GM23338 (cell line): ENCODE results near the gene TRPM3. TPM values are rescaled to one million over a fixed set of nuclear protein-coding genes. Genes with fewer than 3 reads are reported as not detected.

ENCODE experiments used
- ATAC-seq: fragments of 200-7000 bp; cut with Tn5 transposase; 3 replicates; pipeline ENCODE4 v1.9.1; 2020
- DNase-seq: peaks from one replicate; pipeline ENCODE4 v3.0.0-alpha.2; 2015; ENCODE audit warnings: low spot score
- H2AFZ ChIP-seq: fragments of 200-600 bp; sonication (generic); 2 replicates; pipeline ENCODE4 v1.8.0; 2016; ENCODE audit warnings: antibody characterized with exemption, mild to moderate bottlenecking, moderate library complexity
- H3F3A ChIP-seq: fragments of 200-600 bp; sonication (generic); replicated peaks from 2 replicates; pipeline ENCODE4 v1.8.0; 2017; ENCODE audit warnings: antibody characterized with exemption, mixed run types, low read depth
- H3K27ac ChIP-seq: fragments of 200-600 bp; sonication (generic); 2 replicates; pipeline ENCODE4 v1.6.1; 2016; ENCODE audit warnings: low read depth
- H3K27me3 ChIP-seq: fragments of 200-600 bp; sonication (generic); 2 replicates; pipeline ENCODE4 v1.8.0; 2016; ENCODE audit warnings: mild to moderate bottlenecking, mixed run types, moderate library complexity; ENCODE audit not compliant: insufficient read depth
- H3K36me3 ChIP-seq: fragments of 200-600 bp; sonication (generic); 2 replicates; pipeline ENCODE4 v1.8.0; 2016; ENCODE audit warnings: mild to moderate bottlenecking; ENCODE audit not compliant: insufficient read depth
- H3K4me1 ChIP-seq: fragments of 200-600 bp; sonication (generic); 2 replicates; pipeline ENCODE4 v1.8.0; 2016; ENCODE audit warnings: mild to moderate bottlenecking, moderate library complexity; ENCODE audit not compliant: insufficient read depth
- H3K4me2 ChIP-seq: fragments of 200-600 bp; sonication (generic); 2 replicates; pipeline ENCODE4 v1.7.1; 2017; ENCODE audit warnings: mixed run types
- H3K4me3 ChIP-seq: fragments of 200-600 bp; sonication (generic); 2 replicates; pipeline ENCODE4 v1.6.1; 2016; ENCODE audit warnings: mixed run types
- H3K79me2 ChIP-seq: fragments of 200-600 bp; sonication (generic); replicated peaks from 2 replicates; pipeline ENCODE4 v1.8.0; 2017; ENCODE audit warnings: mild to moderate bottlenecking; ENCODE audit not compliant: insufficient read depth
- H3K9me2 ChIP-seq: fragments of 200-600 bp; sonication (generic); 2 replicates; pipeline ENCODE4 v1.8.0; 2017; ENCODE audit not compliant: insufficient read depth
- H4K20me1 ChIP-seq: fragments of 200-600 bp; sonication (generic); replicated peaks from 2 replicates; pipeline ENCODE4 v1.8.0; 2017; ENCODE audit warnings: mild to moderate bottlenecking; ENCODE audit not compliant: insufficient read depth
- H3K27ac Mint-ChIP-seq: 2 replicates; pipeline ENCODE4 v1.8.0; 2020; ENCODE audit warnings: inconsistent platforms, mild to moderate bottlenecking, moderate library complexity, mixed read lengths
- H3K27me3 Mint-ChIP-seq: 3 replicates; pipeline ENCODE4 v1.8.0; 2022; ENCODE audit warnings: low read depth, mild to moderate bottlenecking, moderate library complexity, mixed read lengths, inconsistent platforms; ENCODE audit not compliant: insufficient read depth, poor library complexity
- H3K36me3 Mint-ChIP-seq: 3 replicates; pipeline ENCODE4 v1.8.0; 2021; ENCODE audit warnings: low read depth, mild to moderate bottlenecking, inconsistent platforms, moderate library complexity, mixed read lengths
- H3K4me1 Mint-ChIP-seq: 3 replicates; pipeline ENCODE4 v1.8.0; 2020; ENCODE audit warnings: mild to moderate bottlenecking, inconsistent platforms, mixed read lengths
- H3K4me3 Mint-ChIP-seq: 3 replicates; pipeline ENCODE4 v1.8.0; 2021; ENCODE audit warnings: moderate library complexity, mild to moderate bottlenecking, inconsistent platforms, mixed read lengths
- H3K9me3 Mint-ChIP-seq: 3 replicates; pipeline ENCODE4 v1.8.0; 2020; ENCODE audit warnings: moderate library complexity, mild to moderate bottlenecking, inconsistent platforms, mixed read lengths
- EZH2 ChIP-seq: fragments of 200-600 bp; sonication (generic); IDR thresholded peaks from one replicate; pipeline ENCODE4 v1.8.0; 2017; ENCODE audit warnings: antibody characterized with exemption, mild to moderate bottlenecking, low read depth; ENCODE audit not compliant: unreplicated experiment
- REST ChIP-seq: IDR thresholded peaks from one replicate; pipeline ENCODE4 v1.6.1; 2018; ENCODE audit warnings: antibody characterized with exemption; ENCODE audit not compliant: unreplicated experiment
- ZNF114 ChIP-seq: fragments of 250-450 bp; sonication (Bioruptor Pico); IDR thresholded peaks from 2 replicates; pipeline ENCODE4 v1.5.0; 2020; ENCODE audit warnings: mild to moderate bottlenecking, moderate library complexity
- ZNF331 ChIP-seq: fragments of 250-450 bp; sonication (Bioruptor Pico); IDR thresholded peaks from 2 replicates; pipeline ENCODE4 v1.5.0; 2020; ENCODE audit warnings: low read depth, mild to moderate bottlenecking, moderate library complexity
- ZNF462 ChIP-seq: fragments of 250-450 bp; sonication (Bioruptor Pico); IDR thresholded peaks from 2 replicates; pipeline ENCODE4 v1.5.0; 2020; ENCODE audit warnings: mild to moderate bottlenecking, moderate library complexity
- polyA plus RNA-seq: library from polyadenylated mRNA; unstranded; fragments of >200 nt; fragmentation: Nextera tagmentation; extraction: Ambion mirVana; gene quantifications from 2 replicates; pipeline ENCODE4 v1.2.1, GENCODE V29; 2016
- total RNA-seq: library from RNA; depleted of rRNA; stranded (reverse); fragments of >200 nt; shearing (Covaris generic); gene quantifications from 2 replicates; pipeline ENCODE4 v1.2.3, GENCODE V29; 2014

The TRPM3 gene
- total and polyA plus RNA-seq, 2 experiments from 2014 or later, result 2.8 to 8.2 TPM

GRCh38 chr9:70873506-70873905 is 247.9 kb downstream of the TRPM3 start:
- TF ChIP-seq ZNF462 (CRISPR knock-in tag) (0 out of 2 replicates have a peak, but pooled peaks have one; percentile 40), ZNF331 (CRISPR knock-in tag) (no peak), REST (no peak), EZH2 (no peak), ZNF114 (no peak)
- Histone ChIP-seq H3K27ac (no peak overlapping the region), H3K79me2 (no peaks in the 10 kb centered on the region), H2AFZ (no peak overlapping the region), H3F3A (no peaks in the 10 kb centered on the region), H3K4me1 (no peaks in the 10 kb centered on the region), H4K20me1 (no peaks in the 10 kb centered on the region), H3K27me3 (no peaks in the 10 kb centered on the region), H3K4me2 (no peak overlapping the region), H3K9me2 (no peaks in the 10 kb centered on the region; the same call in 1 of the 2 replicates), H3K4me3 (no peak overlapping the region), H3K36me3 (no peaks in the 10 kb centered on the region)
- no peak for ATAC-seq
- H3K27me3 Mint-ChIP-seq, result no peaks in the 10 kb centered on the region
- no peaks in the 10 kb centered on the region for H3K9me3 Mint-ChIP-seq
- no peak for DNase-seq
- no peaks in the 10 kb centered on the region for H3K36me3 Mint-ChIP-seq
- H3K4me1 Mint-ChIP-seq, result peaks cover 6% of the 10 kb centered on the region; the same call in 2 of the 3 replicates
- H3K4me3 Mint-ChIP-seq, result no peak overlapping the region
- H3K27ac Mint-ChIP-seq, result no peak overlapping the region
